SU-DHL-6 (cell line): ENCODE data around the gene TGOLN2.

ENCODE experiments used
- EZH2phosphoT487 ChIP-seq: fragments of 200-600 bp; sonication (generic), shearing (Covaris generic); conservative IDR thresholded peaks from 2 replicates; pipeline ENCODE4 v1.6.1; 2018; ENCODE audit warnings: mild to moderate bottlenecking, antibody characterized with exemption, low read length, moderate library complexity, mixed read lengths
- TF ChIP-seq, protein P1 (sequence below): fragments of 200-600 bp; sonication (generic); IDR thresholded peaks from one replicate; pipeline ENCODE4 v1.5.1; 2017; ENCODE audit warnings: antibody characterized with exemption, mild to moderate bottlenecking, low read length, moderate library complexity; ENCODE audit not compliant: insufficient read depth, poor library complexity, severe bottlenecking

DNA sequence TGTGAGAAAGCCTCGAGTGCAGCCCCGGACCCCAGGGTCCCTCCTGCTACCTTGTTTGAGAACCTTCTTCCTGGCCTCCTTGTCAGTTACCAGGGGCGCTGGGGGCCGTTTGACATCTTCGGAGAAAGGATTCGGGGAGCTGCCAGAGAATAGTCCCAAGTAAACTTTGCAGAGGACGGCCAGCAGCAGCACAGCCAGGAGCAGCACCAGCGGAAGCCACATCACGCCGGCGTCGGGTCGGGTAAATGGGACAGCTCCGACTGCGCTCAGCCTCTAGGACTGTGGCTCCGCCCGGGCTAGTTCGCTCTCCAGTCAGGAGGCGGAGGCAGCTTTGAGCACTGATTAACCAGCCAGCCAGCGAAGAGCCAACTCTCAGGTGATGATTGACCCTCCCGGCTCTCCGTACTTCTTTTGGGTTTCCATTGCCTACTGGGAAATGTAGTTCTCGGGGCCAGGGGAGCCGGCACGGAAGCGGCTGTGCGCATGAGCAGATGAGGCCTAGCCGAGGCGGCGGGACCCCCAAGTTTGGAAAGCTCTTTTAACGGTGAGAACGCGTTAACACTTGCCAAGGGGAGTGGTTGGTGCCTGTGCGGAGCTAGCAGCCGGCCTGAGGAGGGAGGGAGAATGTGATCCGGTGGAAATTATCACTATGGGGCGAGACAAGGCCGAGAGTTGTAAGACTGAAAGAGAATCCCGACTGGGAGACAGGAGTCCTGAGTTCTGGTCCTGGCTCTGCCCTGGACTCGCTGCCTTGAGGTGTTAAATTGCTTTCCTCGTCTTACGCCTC is 26.7 kb upstream of the TGOLN2 start, which contains the start of the genes ELMOD3 and RETSAT:
- TF ChIP-seq, protein P1, sequence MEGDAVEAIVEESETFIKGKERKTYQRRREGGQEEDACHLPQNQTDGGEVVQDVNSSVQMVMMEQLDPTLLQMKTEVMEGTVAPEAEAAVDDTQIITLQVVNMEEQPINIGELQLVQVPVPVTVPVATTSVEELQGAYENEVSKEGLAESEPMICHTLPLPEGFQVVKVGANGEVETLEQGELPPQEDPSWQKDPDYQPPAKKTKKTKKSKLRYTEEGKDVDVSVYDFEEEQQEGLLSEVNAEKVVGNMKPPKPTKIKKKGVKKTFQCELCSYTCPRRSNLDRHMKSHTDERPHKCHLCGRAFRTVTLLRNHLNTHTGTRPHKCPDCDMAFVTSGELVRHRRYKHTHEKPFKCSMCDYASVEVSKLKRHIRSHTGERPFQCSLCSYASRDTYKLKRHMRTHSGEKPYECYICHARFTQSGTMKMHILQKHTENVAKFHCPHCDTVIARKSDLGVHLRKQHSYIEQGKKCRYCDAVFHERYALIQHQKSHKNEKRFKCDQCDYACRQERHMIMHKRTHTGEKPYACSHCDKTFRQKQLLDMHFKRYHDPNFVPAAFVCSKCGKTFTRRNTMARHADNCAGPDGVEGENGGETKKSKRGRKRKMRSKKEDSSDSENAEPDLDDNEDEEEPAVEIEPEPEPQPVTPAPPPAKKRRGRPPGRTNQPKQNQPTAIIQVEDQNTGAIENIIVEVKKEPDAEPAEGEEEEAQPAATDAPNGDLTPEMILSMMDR, result no peak
- TF ChIP-seq EZH2phosphoT487, result no peak
